Activated T-helper 9 cell treated with anti-CD3 and anti-CD28 coated beads, Interleukin-2, amount 50 U/mL, for 16 hours (primary cell): ENCODE measurements around the gene ASTL.

Experiments
- DNase-seq: peaks from one replicate; pipeline ENCODE4 v3.0.0-alpha.2; 2020; ENCODE audit warnings: low read depth

Gene ASTL

DNA sequence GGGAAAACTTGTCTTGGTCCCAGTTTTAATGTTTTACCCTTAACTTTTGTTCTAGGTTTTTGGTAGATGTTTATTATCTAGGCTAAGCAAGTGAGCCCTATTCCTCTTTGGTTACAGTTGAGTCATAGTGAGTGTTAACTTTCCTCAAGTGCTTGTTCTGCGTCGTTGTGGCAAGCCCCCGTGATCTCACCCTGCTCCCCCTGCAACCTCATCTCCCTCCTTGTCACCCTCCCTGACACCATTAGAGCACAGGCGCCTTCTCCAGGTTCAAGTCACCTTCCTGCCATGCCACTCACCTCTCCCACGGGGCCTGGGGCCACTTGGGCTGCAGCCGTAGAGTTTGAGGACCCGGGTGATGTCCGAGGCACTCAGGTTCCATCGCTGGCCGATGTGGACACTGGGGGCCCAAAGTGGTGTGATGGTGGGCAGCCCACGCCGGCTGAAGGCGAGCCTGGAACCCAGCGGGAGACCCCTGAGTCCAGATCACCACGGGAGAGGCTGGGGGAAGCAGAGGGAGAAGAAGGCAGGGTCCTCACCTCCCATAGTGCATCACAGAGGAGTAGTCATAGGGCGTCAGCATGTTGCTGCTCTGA, 8.7 kb downstream of the ASTL start:
- no peak for DNase-seq

DNA sequence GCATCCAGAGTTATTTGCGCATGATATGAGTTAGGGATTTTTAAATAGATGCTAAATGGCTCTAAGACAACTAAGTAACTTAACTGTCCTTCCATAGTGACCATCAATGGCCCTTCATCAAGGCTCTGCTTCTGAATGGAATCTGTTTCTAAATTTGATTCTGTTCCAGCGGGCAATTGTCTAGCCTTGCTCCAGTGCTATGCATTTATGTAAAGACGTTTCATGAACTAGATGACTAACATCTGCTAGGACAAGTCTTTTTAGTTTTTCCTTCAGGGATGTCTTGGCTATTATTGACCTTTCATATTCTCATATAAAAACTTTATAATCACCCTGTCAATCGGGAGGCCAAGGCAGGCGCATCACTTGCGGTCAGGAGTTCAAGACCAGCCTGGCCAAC, 9.8 kb downstream of the ASTL start:
- no peak for DNase-seq

DNA sequence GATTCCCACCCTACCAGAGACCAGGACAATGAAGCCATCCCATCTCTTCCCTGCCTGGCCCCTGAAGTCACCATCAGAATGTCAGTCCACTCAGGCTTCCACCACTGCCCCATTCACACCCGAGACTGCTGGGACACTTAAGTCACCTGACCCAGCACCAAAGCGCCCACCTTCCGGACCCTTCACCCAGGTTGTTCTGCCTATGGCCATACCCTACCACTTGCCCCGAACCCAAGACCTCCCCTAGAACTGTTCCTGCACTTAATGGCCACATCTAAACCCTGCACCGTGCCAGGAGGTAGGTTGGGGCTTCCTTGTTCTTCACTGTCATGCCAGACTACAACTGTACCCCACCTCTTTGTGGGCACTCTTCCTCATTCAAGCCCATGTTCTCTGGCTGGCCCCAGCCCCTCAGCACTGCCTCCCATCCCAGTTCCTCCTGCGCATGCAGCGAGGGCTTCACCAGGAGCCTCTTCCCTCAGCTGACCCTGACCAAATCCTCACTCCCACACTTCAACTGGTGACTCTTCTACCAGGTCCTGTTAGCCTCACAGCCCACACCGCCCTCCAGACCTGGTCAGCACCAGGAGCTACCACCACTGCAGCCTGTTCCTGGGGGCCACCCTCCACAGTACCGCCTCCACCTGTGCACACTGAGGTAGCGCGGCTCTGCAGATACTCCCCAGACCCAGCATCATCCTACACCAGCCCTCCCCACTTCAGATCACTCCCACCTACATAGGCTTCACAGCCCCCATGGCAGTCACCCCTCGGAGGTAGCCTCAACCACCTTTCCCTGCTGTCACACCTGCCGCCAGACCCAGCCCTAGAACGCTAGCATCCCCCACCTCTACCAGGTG, 13.7 kb downstream of the ASTL start:
- no peak for DNase-seq

DNA sequence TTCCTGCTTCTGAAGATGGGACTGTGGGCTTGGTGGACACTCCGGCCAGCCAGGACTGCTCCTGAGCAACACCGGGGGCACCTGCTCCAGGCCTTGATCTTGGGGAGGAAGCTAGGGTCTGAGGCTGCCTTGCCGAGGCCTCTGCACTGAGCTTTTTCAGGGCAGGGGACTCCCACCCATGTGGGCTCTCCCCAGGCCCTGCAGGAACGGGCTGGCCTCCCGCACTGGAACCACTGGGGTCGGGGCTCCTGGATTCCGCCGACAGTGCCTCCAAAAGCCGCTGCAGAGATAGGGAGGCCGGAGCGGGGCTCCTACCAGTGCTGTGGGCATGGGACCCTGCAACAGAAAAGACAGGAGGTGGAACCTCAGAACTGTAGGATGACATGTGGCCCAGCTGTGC, 14.4 kb downstream of the ASTL start:
- no peak for DNase-seq

DNA sequence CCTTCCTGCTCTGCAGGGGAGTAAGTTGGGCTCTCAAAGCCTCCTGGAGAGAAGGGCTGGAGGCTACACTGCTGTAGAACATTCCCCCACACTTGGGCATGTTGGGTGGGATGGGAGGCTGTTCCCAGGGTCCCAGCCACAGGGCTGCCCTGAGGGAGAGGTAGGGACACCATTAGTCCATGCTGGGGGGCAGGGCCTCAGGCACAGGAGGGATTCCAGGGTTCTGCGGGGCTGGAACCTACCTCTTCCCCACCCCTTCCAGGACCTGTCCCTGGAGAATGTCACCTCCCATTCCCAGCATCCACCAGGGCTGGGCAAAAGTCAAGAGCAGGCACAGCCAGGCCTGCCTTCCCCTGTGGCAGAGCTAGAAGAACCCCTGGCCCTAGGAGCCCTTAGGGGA, 15.0 kb downstream of the ASTL start:
- no peak for DNase-seq

DNA sequence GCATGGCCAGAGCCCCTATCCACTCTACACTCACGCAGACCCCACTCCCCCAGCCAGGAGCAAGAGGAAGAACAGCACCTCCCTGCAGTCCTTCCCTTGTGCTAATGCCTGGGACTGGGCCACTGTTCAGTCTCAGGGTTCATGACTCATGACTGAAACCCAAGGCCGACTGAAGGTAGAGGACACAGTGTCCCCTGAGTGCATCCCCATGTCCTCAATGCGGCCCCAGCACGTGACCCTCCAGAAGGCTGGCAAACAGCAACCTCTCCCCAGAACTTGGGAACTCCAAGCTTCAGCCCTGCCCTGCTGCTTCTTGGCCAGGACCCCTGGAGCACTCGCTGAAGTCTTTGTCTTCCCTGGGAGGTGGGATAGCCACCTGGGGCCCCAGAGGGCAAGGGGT, 15.9 kb downstream of the ASTL start:
- no peak for DNase-seq

DNA sequence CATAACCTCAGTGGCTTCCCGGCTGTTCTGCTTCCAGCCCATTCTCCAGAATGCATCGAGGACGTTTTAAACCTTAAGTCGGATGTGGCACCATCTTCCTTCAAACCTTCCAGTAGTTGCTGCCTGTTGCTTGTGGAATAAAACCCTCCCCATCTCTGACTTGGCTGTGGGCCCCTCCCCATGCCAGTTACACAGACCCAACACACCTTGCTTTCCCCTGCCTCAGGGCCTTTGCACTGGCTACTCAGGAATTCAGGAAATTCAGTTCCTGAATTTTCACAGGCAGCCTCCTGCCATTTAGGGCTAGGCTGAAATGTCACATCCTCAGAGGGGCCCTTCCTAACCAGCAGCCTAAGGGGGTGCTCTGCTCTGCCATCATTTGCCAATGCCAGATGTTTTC, 16.9 kb downstream of the ASTL start:
- DNase-seq: no peak

DNA sequence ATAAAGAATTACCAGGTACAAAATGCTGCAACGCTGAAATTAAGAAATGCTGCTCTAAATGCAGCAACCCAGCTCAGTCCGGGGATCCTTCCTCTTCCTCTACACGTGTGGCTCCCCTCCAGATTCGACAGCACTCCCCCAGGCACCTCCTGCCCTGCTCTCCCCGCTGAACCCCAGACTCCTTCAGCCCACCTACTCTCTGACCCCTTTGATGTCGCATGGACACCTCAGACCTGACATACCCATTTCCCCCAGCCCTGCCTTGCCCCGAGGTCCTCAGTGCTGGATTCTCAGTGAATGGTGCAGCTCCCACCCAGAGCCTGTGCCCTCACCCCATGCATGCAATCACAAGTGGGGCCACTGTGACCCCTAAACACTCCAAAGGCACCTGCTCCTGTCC, 17.3 kb downstream of the ASTL start:
- no peak for DNase-seq

DNA sequence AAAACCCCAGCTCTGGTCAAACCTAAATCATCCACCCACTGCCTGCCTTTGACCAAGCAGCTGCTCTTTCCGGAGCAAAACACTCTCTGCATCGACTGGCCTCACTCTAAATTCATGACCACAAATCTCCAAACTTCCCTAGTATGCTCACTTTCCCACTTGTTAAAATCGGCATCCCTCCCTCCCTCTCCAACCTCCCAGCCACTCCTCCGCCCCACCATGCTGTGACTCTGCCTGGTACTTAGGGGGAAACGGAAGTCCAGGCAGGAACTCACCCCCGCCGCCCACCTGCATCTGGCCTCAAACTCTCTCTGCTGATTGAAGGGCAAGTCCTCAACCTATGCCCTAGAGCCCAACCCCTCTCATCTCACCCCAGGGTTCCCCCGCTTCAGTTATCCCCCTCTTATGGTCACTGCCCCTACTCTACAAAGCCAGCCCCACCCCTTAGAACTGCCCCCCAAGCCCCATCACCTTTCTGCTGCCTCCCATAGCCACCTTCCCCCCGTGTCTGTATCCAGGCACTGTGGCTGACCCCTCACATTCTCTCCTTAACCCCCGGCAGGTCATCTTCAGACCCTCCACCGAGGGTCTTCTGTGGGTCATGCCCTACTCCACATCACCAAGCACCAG, 18.1 kb downstream of the ASTL start:
- DNase-seq: no peak

DNA sequence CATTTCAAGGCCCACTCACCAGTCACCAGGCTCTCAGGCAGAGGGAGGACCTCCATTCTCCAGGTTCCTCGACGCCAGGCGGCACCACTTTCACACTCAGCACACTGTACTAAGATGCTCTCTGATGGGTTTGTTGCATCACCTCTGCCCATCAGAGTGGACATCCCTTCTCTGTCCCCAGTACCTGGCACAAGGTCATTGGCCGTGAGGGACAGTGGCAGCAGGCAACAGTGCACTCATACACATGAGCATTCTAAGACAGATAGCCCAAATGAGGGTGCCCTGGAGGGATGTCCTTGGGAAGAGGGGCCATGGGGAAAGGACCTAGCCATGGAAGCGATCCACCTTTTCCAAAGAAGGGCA, 18.9 kb downstream of the ASTL start:
- no peak for DNase-seq

DNA sequence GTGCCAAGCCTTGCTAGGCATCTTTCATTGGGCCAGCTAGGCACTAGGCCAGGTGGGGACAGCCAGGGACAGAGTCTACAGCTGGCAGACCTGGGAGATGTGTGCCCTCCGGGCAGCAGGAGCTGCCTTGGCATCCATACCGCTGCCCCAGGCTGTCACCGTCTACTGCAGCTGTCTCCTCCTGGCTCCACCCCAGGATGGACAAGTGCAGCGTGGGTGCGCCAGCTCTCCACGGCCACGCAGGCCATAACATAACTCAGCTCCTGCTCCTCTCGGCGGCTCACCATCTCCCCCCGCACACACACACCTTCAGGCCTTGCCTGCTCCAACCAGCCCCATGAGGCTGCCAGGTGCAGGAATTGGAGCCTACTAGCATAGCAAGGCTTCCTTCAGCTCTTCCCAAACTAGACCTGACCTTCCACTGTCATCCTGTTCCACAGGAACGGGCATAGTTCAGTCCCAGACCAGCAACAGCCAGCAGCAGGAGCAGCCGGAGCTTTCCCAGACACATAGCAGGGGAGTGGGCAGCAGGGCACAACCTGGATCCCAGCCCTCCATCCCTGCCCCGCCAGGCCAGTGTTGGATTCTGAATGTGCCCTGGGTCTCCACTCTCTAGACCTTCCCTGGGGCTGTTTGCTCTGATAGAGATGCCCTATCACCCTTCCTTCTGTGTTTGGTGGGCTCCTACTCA, 19.5 kb downstream of the ASTL start:
- DNase-seq: no peak

DNA sequence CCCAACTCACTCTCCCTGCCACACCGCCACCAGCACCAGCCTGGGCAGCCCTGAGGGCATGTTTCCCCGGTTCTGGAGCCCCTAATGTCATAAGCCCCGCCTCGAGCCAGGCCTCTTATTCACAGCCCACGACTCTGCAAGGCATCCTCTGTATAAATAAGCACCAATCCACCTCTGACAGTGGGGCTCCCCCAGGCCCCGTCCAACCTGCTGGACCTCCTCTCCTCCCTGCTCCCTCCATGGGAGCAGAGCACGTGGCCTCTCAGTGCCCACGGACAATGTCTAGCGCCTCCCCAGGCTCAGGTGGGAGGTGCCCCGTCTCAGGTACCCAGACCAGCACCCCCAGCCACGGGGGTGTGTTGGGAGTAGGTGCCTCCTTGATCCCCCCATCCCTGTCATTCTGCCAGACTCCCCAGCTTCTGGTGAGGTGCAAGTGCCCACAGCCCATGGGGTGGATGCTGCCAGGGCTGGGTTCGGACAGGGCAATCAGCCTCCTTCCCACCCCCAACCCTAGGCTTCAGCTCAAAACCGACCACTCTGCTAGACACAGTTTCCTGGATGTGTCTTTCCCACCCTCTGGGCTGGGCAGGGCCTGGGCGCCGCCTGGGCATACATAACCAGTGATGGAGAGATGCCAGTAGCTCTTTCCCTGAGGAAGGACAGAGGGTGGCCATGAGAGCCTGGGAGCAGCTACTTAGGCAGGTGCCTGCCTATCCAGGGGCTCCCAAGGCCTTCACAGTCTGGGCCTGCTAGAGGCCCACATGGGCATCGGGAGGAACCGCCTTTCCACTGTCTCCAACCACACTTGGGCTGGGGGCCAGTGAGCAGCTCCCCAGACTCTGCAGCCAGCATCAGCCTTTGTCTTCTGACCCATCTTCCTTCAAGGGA, 20.4 kb downstream of the ASTL start:
- DNase-seq: no peak

DNA sequence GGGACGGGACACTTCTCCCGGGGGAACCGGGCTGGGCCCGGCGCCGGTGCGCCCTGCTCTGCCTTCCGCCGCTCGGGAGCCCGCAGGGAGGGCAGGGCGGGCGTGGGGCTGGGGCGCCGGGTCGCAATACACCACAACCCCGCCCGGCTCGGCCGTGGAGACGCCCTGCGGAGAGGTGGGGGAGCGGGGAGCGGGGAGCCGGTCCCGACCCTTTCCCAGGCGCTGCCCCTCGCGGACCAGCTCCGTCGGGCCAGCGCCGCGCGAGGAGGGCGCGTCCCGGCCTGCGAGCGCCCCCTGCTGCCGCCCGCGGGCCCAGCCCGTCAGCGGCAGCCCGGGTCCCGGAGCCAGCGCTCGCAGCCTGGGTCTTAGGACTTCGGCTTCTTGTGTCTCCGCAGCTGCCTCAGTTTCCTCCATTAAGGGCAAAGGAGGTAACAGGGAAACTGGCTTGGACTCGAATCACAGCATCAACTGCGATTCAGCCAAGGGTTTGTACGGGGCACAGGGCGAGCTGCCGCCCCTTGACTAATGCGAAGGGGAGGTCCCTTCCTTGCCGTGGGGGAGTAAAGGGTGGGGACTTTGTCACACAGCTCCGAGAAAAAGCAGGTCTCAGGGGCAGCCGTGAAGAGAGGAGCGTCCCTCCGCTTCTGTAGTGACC, 21.3 kb downstream of the ASTL start:
- peak; percentile 49 for DNase-seq

DNA sequence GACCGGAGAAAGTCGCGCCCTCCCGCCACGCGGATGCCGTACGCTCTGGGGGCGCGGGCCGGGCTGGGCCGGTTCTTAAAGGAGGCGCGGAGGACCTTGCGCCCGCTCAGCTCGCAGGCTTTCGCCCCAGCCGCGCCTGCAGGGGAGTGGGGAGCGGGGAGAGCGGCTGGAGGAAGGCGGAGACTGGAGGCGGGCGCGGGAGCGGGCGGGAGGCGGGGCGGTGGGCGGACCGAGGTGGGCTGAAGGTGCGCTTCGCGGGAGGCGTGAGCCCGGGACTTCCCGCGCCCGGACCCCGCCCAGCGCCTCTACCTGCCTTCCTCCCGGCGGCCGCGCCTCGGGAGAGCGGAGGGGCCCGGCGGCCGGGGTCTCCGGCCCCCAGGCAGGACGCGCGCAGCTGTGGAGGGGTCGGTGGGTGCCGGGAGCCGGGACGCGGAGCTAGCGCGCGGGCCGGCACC, 21.9 kb downstream of the ASTL start, which contains the start of gene ADRA2B:
Gene ADRA2B, minus strand, starts transcription at position 148 of the 455 bp plus-strand sequence. CDS start 422 bp downstream, outside the sequence.
- peak; percentile 72 for DNase-seq

DNA sequence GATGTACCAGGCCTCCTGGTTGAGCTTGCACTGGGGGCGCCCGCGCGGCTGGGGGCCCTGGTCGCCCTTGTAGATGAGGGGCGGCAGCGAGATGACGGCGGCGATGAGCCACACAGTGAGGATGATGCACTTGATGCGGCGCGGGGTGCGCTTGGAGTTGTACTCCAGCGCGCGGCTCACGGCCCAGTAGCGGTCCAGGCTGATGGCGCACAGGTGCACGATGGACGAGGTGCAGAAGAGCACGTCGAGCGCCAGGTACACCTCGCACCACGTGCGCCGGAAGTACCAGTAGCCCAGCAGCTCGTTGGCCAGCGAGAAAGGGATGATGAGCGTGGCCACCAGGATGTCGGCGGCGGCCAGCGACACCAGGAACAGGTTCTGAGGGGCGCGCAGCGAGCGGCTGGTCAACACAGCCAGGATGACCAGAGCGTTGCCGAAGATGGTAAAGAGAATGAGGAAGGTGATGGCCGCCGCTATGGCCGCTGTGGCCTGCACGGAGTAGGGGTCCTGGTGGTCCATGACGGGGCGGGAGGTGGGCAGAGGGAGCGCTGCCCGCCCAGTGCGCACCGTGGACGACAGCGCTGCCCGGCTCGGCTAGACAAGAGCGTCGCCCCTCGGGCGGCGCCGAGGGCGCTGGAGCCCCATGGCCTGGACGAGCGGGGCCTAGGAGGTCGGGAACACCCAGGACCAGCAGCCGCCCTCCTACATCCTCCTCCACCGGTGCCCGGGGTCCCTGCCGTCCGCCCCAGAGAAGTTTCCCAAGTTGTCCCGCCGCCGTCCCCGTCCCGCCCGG, 22.5 kb downstream of the ASTL start:
- DNase-seq: no peak

DNA sequence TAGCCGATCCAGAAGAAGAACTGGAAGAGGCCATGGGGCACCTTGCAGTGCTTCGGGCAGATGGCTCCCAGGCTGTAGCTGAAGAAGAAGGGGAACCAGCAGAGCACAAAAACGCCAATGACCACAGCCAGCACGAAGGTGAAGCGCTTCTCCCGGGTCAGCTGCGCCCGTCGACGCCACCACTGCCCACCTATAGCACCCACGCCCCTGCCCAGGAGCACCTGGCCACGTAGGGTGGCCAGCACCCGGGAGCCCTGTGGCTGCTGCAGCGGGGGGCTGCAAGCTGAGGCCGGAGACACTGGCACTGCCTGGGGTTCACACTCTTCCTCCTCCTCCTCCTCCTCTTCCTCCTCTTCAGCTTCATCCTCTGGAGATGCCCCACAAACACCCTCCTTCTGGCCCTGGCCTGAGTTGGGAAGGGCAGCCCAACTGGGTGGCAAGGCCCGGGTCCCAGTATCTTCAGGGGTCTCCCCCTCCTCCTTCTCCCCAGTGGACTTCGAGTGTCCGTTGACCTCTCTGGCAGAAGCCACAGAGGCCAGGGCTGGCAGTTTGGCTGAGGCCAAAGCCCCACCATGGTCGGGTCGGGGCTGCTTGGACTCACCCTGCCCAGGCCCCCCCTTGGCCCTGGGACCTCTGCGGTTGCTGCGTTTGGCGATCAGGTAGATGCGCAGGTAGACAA, 23.3 kb downstream of the ASTL start:
- DNase-seq: no peak

DNA sequence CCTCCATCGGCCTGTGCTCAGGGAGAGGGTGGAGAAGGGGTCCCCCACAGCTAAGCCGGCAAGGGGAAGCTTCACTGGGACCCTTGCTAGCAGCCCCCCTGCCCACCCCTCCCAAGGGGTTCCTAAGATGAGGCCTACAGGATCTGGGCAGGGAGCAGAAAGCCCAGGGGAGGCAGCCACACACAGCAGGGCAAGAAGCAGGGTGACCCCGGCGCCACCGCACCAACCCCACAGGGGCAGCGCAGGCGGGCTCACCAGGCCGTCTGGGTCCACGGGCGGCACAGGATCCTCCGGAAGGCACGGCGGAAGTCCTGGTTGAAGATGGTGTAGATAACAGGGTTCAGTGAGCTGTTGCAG, 23.8 kb downstream of the ASTL start:
- DNase-seq: no peak

DNA sequence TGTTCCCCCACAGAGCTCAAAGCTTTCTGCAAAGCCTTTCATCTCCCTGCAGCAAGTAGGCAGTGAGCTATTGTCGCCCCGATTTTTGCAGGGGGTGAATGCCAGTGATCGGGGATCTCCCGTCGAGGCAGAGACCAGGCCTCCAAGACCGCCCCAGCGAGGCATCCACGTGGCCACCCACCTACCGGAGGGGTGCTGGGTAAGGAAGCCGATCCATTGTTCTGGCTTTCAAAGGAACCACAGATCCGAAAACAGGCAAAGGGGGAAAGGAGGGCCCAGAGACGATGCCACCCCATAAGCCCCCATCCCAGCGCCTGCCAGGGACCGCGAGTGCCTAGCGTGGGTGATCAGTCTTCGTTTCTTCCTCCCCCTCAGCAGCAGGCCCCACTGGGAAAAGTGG, 24.4 kb downstream of the ASTL start:
- no peak for DNase-seq

DNA sequence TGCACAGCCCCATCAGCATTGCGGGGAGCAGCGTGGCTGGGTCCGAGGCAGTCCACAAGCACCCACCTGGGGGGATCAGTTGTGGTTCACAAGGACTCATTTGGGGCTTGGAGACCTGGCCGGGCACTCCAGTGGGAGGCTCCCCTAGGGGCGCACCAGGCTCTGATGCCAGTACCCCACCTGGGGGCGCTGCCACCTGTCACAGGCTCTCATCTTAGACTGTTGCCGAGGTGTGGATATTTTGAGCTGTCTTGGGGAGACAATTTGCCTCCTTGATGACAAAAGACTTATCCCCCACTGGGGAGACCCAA, 25.0 kb downstream of the ASTL start:
- DNase-seq: no peak
